ENCODE results near the gene UBN1.

UBN1 gene

DNA sequence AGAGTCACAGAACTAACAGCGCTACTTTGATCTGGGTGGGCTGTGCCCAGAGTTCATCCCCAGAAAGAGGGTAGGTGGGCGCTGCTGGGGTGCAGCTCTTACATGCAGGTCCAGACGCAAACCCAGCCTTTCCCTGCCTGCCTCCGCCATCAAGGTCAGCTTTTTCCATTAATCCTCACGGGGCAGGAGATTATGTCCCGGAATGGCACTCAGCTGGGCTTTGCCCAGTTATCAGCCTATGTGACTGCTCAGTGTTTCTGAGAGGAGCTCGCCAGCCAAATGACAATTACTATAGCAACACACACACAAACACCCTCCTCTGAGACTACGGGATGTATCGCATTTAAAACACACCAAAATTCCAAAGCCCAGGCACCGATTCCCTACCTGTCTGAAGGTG, 20.3 kb upstream of the UBN1 start:
- 97% methylated on average over 10 of the region's 10 CpGs for WGBS
- peaks cover 89% of the 10 kb centered on the region for H3K36me3 ChIP-seq (ENCODE audit: insufficient read depth, low read length)
- H3K4me3 ChIP-seq (ENCODE audit: low read length) = no peak overlapping the region
- no peaks in the 10 kb centered on the region for H3K27me3 ChIP-seq (ENCODE audit: insufficient read depth, low read length)
- H3K27ac ChIP-seq (ENCODE audit: low read depth, low read length) = no peak overlapping the region
- H3K9ac ChIP-seq (ENCODE audit: low read depth, low read length) = no peak overlapping the region
- H3K4me1 ChIP-seq (ENCODE audit: insufficient read depth, low read length) = no peaks in the 10 kb centered on the region
- H3K9me3 ChIP-seq (ENCODE audit: insufficient read depth, low read depth, low read length) = no peaks in the 10 kb centered on the region

GRCh38 chr16:4828567-4829321, 18.5 kb upstream of the UBN1 start:
- H3K9ac ChIP-seq (ENCODE audit: low read depth, low read length) = no peak overlapping the region
- 94% methylated on average over 11 of the region's 11 CpGs for WGBS
- no peak overlapping the region for H3K27ac ChIP-seq (ENCODE audit: low read depth, low read length)
- peaks cover 90% of the 10 kb centered on the region for H3K36me3 ChIP-seq (ENCODE audit: insufficient read depth, low read length)
- no peaks in the 10 kb centered on the region for H3K9me3 ChIP-seq (ENCODE audit: insufficient read depth, low read depth, low read length)
- H3K4me1 ChIP-seq (ENCODE audit: insufficient read depth, low read length) = no peaks in the 10 kb centered on the region
- no peak overlapping the region for H3K4me3 ChIP-seq (ENCODE audit: low read length)
- H3K27me3 ChIP-seq (ENCODE audit: insufficient read depth, low read length) = no peaks in the 10 kb centered on the region

- no peak overlapping the region for H3K9ac ChIP-seq (ENCODE audit: low read depth, low read length)
- no peaks in the 10 kb centered on the region for H3K27me3 ChIP-seq (ENCODE audit: insufficient read depth, low read length)
- WGBS = 97% methylated on average over 7 of the region's 7 CpGs
- no peaks in the 10 kb centered on the region for H3K9me3 ChIP-seq (ENCODE audit: insufficient read depth, low read depth, low read length)
- peaks cover 88% of the 10 kb centered on the region for H3K36me3 ChIP-seq (ENCODE audit: insufficient read depth, low read length)
- no peaks in the 10 kb centered on the region for H3K4me1 ChIP-seq (ENCODE audit: insufficient read depth, low read length)
- no peak overlapping the region for H3K4me3 ChIP-seq (ENCODE audit: low read length)
- no peak overlapping the region for H3K27ac ChIP-seq (ENCODE audit: low read depth, low read length)
These were observed 16.9 kb upstream of the UBN1 start for GRCh38 chr16:4830408-4830807.

GRCh38 chr16:4831616-4832015, 15.7 kb upstream of the UBN1 start:
- H3K36me3 ChIP-seq (ENCODE audit: insufficient read depth, low read length) = peaks cover 89% of the 10 kb centered on the region
- WGBS = 98% methylated on average over 8 of the region's 8 CpGs

DNA sequence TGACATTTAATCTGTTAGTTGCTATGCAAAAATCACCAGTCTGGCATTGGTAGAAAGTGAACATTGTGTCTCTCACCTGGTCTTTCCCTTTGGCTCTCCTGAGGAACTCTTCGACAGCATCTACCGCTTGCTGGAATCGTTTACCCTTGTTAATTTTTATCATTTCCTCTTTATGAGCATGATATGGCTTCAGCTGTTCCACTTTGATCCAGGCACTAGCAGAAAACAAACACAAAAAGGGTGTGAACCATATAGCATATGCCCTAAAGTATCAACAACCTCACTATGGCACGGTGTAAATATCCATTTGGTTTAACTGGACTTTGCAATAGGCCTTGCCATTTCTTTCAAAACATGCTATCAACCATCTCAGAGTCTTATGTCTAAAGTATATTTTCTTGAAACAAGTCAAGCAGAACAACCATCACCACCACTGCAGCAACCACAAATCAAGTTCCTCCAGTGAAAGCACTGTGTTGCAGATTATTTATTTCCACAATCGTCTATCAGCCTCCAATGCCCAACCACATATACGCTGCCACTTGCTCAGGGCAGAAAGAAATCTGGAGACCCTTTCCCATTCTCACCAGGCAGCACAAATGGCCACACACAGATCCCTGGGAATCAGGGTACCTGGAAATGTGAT, 14.5 kb upstream of the UBN1 start:
- WGBS = 98% methylated on average over 6 of the region's 6 CpGs
- no peak overlapping the region for H3K27ac ChIP-seq (ENCODE audit: low read depth, low read length)
- peaks cover 89% of the 10 kb centered on the region for H3K36me3 ChIP-seq (ENCODE audit: insufficient read depth, low read length)
- no peak overlapping the region for H3K4me3 ChIP-seq (ENCODE audit: low read length)
- H3K27me3 ChIP-seq (ENCODE audit: insufficient read depth, low read length) = no peaks in the 10 kb centered on the region
- H3K9ac ChIP-seq (ENCODE audit: low read depth, low read length) = no peak overlapping the region
- H3K9me3 ChIP-seq (ENCODE audit: insufficient read depth, low read depth, low read length) = no peaks in the 10 kb centered on the region
- H3K4me1 ChIP-seq (ENCODE audit: insufficient read depth, low read length) = no peaks in the 10 kb centered on the region

More at GRCh38 chr16:4831616-4832015, 15.7 kb upstream of the UBN1 start:
- Histone ChIP-seq H3K9me3 (ENCODE audit: insufficient read depth, low read depth, low read length) (no peaks in the 10 kb centered on the region), H3K4me3 (ENCODE audit: low read length) (no peak overlapping the region), H3K27ac (ENCODE audit: low read depth, low read length) (no peak overlapping the region), H3K27me3 (ENCODE audit: insufficient read depth, low read length) (no peaks in the 10 kb centered on the region), H3K9ac (ENCODE audit: low read depth, low read length) (no peak overlapping the region), H3K4me1 (ENCODE audit: insufficient read depth, low read length) (no peaks in the 10 kb centered on the region)

DNA sequence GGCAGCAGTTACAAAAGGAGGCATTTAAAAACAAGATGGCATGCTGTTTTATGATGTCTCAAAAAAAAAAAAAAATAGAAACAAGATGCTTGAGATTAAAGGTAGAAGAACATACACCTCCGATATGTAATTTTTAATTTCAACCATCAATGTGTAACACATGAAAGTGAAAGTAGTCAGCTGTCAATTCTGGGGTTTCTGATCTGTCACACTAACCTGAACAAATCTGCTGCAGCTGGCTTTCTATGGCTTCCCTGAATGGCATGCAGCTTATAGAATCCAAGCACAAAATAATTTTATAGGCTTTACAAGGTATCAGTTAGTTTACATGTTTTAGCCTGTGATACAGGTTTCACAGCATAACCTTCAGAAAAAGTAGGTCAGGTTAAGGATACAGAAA, 13.7 kb upstream of the UBN1 start:
- no peaks in the 10 kb centered on the region for H3K9me3 ChIP-seq (ENCODE audit: insufficient read depth, low read depth, low read length)
- no peak overlapping the region for H3K4me3 ChIP-seq (ENCODE audit: low read length)
- 100% methylated on average over 1 of the region's 1 CpG for WGBS

DNA sequence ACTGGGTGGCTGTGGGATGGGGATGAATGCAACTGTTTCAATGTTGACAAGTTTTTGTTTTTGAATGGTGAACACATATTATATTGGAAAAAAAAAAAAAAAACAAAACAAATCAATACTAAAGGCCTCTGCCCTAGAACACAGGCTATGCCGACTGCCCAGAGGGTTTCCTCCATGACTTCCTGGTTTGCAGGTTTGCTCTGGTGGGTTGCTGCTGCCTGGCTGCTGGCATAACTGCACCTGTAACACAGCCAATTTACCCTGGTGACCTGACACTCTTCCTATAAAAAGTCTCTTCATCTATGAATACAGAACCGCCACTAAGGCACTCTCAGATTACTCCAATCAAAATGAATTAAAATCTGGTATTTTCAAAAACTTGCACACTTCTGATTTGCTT, 10.6 kb upstream of the UBN1 start:
- Histone ChIP-seq H3K27me3 (ENCODE audit: insufficient read depth, low read length) (no peaks in the 10 kb centered on the region), H3K4me1 (ENCODE audit: insufficient read depth, low read length) (no peaks in the 10 kb centered on the region), H3K36me3 (ENCODE audit: insufficient read depth, low read length) (peaks cover 91% of the 10 kb centered on the region), H3K4me3 (ENCODE audit: low read length) (no peak overlapping the region), H3K27ac (ENCODE audit: low read depth, low read length) (no peak overlapping the region), H3K9me3 (ENCODE audit: insufficient read depth, low read depth, low read length) (no peaks in the 10 kb centered on the region), H3K9ac (ENCODE audit: low read depth, low read length) (no peak overlapping the region)
- WGBS = 97% methylated on average over 2 of the region's 2 CpGs

More for the DNA sequence above, 13.7 kb upstream of the UBN1 start:
- Histone ChIP-seq H3K36me3 (ENCODE audit: insufficient read depth, low read length) (peaks cover 91% of the 10 kb centered on the region), H3K27ac (ENCODE audit: low read depth, low read length) (no peak overlapping the region), H3K27me3 (ENCODE audit: insufficient read depth, low read length) (no peaks in the 10 kb centered on the region), H3K4me1 (ENCODE audit: insufficient read depth, low read length) (no peaks in the 10 kb centered on the region), H3K9ac (ENCODE audit: low read depth, low read length) (no peak overlapping the region)

DNA sequence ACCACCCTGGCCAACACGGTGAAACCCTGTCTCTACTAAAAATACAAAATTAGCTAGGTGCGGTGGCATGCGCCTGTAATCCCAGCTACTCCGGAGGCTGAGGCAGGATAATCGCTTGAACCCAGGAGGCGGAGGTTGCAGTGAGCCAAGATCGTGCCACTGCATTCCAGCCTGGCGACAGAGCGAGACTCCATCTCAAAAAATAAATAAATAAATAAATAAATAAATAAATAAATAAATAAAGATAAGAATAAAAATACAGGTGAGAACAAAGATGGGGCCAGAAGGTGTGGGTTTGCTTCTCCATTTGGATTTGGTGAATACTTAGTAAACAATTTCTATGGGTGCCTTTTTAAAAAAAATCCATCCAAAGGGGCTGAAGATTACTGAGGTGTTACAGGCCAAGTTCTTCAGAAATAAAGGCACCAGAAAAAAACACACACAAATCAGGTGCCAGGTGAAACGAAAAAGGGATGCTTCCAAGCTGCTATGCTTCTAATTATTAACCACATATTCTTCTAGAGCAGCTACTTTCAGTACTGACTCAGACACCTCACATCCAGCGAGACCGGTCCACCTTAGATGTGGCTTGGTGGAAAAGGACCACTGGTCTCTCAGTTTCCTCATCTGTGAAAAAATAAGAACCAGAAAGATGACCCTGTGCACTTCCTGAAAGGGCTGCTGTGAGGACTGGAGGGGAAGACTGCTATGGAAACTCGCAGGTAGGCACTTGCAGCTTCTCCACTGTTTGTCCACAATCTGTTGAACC, 9.4 kb upstream of the UBN1 start:
- peaks cover 91% of the 10 kb centered on the region for H3K36me3 ChIP-seq (ENCODE audit: insufficient read depth, low read length)
- WGBS = 92% methylated on average over 11 of the region's 13 CpGs
- no peak overlapping the region for H3K27ac ChIP-seq (ENCODE audit: low read depth, low read length)

DNA sequence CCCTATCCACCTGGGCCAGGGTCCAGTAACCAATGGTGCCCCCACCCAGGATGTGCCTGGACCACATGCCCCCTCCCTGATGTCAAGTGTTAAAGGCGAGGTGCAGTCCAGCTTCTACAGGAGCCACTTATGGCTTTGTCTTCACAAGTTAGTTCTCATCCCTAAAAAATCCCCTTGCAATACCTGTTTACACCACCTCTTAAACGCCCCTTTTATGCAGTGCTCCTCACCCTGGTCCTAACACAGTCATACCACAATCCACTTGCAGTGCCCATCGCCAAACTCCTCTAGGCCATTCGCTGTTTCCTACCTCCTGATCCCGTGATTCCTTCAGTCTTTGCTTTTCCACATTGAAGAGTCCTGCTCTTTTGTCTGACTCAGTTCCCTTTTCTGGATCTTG, 7.3 kb upstream of the UBN1 start:
- Histone ChIP-seq H3K4me1 (ENCODE audit: insufficient read depth, low read length) (no peaks in the 10 kb centered on the region), H3K9ac (ENCODE audit: low read depth, low read length) (no peak overlapping the region), H3K27me3 (ENCODE audit: insufficient read depth, low read length) (no peaks in the 10 kb centered on the region), H3K36me3 (ENCODE audit: insufficient read depth, low read length) (peaks cover 92% of the 10 kb centered on the region), H3K27ac (ENCODE audit: low read depth, low read length) (no peak overlapping the region), H3K9me3 (ENCODE audit: insufficient read depth, low read depth, low read length) (no peaks in the 10 kb centered on the region), H3K4me3 (ENCODE audit: low read length) (no peak overlapping the region)
- WGBS = 95% methylated on average over 5 of the region's 5 CpGs

More for the DNA sequence above, 9.4 kb upstream of the UBN1 start:
- Histone ChIP-seq H3K4me1 (ENCODE audit: insufficient read depth, low read length) (no peaks in the 10 kb centered on the region), H3K4me3 (ENCODE audit: low read length) (no peak overlapping the region), H3K9ac (ENCODE audit: low read depth, low read length) (no peak overlapping the region), H3K9me3 (ENCODE audit: insufficient read depth, low read depth, low read length) (no peaks in the 10 kb centered on the region), H3K27me3 (ENCODE audit: insufficient read depth, low read length) (no peaks in the 10 kb centered on the region)

DNA sequence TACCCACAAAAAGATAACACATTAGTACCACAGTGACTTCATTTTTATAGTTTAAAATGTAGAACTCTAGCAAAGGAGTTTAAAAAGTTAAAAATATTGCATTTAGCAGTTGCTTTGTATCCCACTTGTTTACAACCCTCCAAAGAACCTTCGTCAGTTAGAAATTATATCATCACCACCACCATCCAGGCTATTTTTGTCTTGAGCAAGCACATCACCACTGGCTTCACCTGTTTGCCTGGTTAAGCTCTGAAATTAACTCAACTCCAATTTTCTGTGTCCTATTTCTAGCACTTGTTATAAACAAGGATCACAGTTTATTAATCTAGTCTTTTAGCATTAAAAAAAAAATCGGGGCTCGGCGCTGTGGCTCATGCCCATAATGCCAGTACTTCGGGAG, 6.3 kb upstream of the UBN1 start:
- Histone ChIP-seq H3K4me1 (ENCODE audit: insufficient read depth, low read length) (peaks cover 5% of the 10 kb centered on the region; the same call in 1 of the 2 replicates), H3K4me3 (ENCODE audit: low read length) (no peak overlapping the region), H3K9ac (ENCODE audit: low read depth, low read length) (no peak overlapping the region), H3K9me3 (ENCODE audit: insufficient read depth, low read depth, low read length) (no peaks in the 10 kb centered on the region), H3K27ac (ENCODE audit: low read depth, low read length) (no peak overlapping the region), H3K36me3 (ENCODE audit: insufficient read depth, low read length) (peaks cover 92% of the 10 kb centered on the region), H3K27me3 (ENCODE audit: insufficient read depth, low read length) (no peaks in the 10 kb centered on the region)
- WGBS = 77% methylated on average over 5 of the region's 5 CpGs

- Histone ChIP-seq H3K9ac (ENCODE audit: low read depth, low read length) (peak overlapping the region; percentile 95), H3K4me3 (ENCODE audit: low read length) (peak overlapping the region; percentile 80)
- under 1% methylated on average over 27 of the region's 27 CpGs for WGBS
These were observed 779 bp upstream of the UBN1 start for GRCh38 chr16:4846503-4846900.

More at GRCh38 chr16:4846503-4846900, 779 bp upstream of the UBN1 start:
- no peaks in the 10 kb centered on the region for H3K27me3 ChIP-seq (ENCODE audit: insufficient read depth, low read length)
- H3K27ac ChIP-seq (ENCODE audit: low read depth, low read length) = peak overlapping the region; percentile 93
- peaks cover 8% of the 10 kb centered on the region; the same call in 1 of the 2 replicates for H3K4me1 ChIP-seq (ENCODE audit: insufficient read depth, low read length)
- no peaks in the 10 kb centered on the region for H3K9me3 ChIP-seq (ENCODE audit: insufficient read depth, low read depth, low read length)
- peaks cover 42% of the 10 kb centered on the region for H3K36me3 ChIP-seq (ENCODE audit: insufficient read depth, low read length)

All from HUES64 (cell line).